Gastroesophageal sphincter (tissue), 3 donors: ENCODE measurements around the gene LAMB4.

Experiments
- CTCF ChIP-seq, 4 experiments: fragments of 200-600 bp in 2 of 4; fragments of 450-650 bp in 2 of 4; sonication (generic) in 1 of 4; IDR thresholded peaks; one replicate each; pipeline ENCODE4 v1.5.1; 2017 to 2019; ENCODE audit warnings: antibody characterized with exemption in 4 of 4, mild to moderate bottlenecking in 2 of 4, moderate library complexity in 2 of 4
- EP300 ChIP-seq: sonication (generic); formaldehyde crosslinking; IDR thresholded peaks from one replicate; pipeline ENCODE4 v1.6.1; 2017; ENCODE audit warnings: antibody characterized with exemption, mild to moderate bottlenecking
- POLR2A ChIP-seq, 2 donors: fragments of 450-650 bp; IDR thresholded peaks; one replicate each; pipeline ENCODE4 v1.6.1; 2017; ENCODE audit warnings: antibody characterized with exemption in 2 of 2, mild to moderate bottlenecking in 2 of 2, moderate library complexity in 1 of 2
- POLR2AphosphoS5 ChIP-seq: sonication (generic); formaldehyde crosslinking; IDR thresholded peaks from one replicate; pipeline ENCODE4 v1.6.1; 2017; ENCODE audit warnings: antibody characterized with exemption

GRCh38 chr7:108156897-108157605, 26.9 kb upstream of the LAMB4 start:
- no peak for TF ChIP-seq POLR2A (IDR thresholded peaks at IDR 0.05)
- TF ChIP-seq CTCF (IDR thresholded peaks at IDR 0.05), result no peak
- no peak for TF ChIP-seq EP300
- no peak for TF ChIP-seq POLR2AphosphoS5
